K562 (cell line): ENCODE data around the gene TANGO6. TPM values are rescaled to one million over a fixed set of nuclear protein-coding genes. Genes with fewer than 3 reads are reported as not detected.

Source experiments
- ARID2 ChIP-seq: fragments of 450-650 bp; IDR thresholded peaks from 2 replicates; pipeline ENCODE4 v1.6.1; 2017; ENCODE audit warnings: antibody characterized with exemption, mild to moderate bottlenecking
- BACH1 ChIP-seq: fragments of 200-800 bp; sonication (Bioruptor generic); IDR thresholded peaks from 2 replicates; pipeline ENCODE4 v1.6.1; 2016; ENCODE audit warnings: missing genetic modification characterization, missing compliant biosample characterization
- CREB5 ChIP-seq: fragments of 250-450 bp; sonication (Bioruptor Pico); IDR thresholded peaks from 2 replicates; pipeline ENCODE4 v1.5.0; 2020; ENCODE audit warnings: mild to moderate bottlenecking
- CTBP1 ChIP-seq: fragments of 450-650 bp; IDR thresholded peaks from 2 replicates; pipeline ENCODE4 v1.6.1; 2016; ENCODE audit warnings: borderline replicate concordance
- ELF1 ChIP-seq: fragments of 200-800 bp; sonication (Bioruptor generic); IDR thresholded peaks from 2 replicates; pipeline ENCODE4 v1.6.1; 2016; ENCODE audit warnings: missing genetic modification characterization, missing compliant biosample characterization
- ETV1 ChIP-seq: fragments of 450-650 bp; conservative IDR thresholded peaks from 2 replicates; pipeline ENCODE4 v1.6.1; 2016; ENCODE audit warnings: missing genetic modification characterization, control low read depth, low read depth, missing compliant biosample characterization
- HDAC8 ChIP-seq: fragments of 450-650 bp; IDR thresholded peaks from 2 replicates; pipeline ENCODE4 v1.6.1; 2016; ENCODE audit warnings: mild to moderate bottlenecking, missing genetic modification characterization, moderate library complexity, missing compliant biosample characterization
- HNRNPUL1 ChIP-seq: fragments of 200-400 bp; formaldehyde crosslinking; IDR thresholded peaks from 2 replicates; pipeline ENCODE4 v1.6.1; 2017; ENCODE audit warnings: low read length
- MCM5 ChIP-seq: fragments of 450-650 bp; IDR thresholded peaks from 2 replicates; pipeline ENCODE4 v1.6.1; 2016; ENCODE audit warnings: low read depth
- NCOR1 ChIP-seq: fragments of 450-650 bp; IDR thresholded peaks from 2 replicates; pipeline ENCODE4 v1.6.1; 2016; ENCODE audit warnings: mild to moderate bottlenecking, moderate library complexity
- RBM39 ChIP-seq: fragments of 200-400 bp; formaldehyde crosslinking; optimal IDR thresholded peaks from 2 replicates; pipeline ENCODE3; 2018; ENCODE audit warnings: low read depth, low read length
- RERE ChIP-seq: sonication (generic); formaldehyde crosslinking; IDR thresholded peaks from 2 replicates; pipeline ENCODE4 v1.8.0; 2023; ENCODE audit warnings: missing genetic modification reagents, mild to moderate bottlenecking, borderline replicate concordance
- SMAD4 ChIP-seq: fragments of 250-450 bp; sonication (Bioruptor Pico); conservative IDR thresholded peaks from 2 replicates; pipeline ENCODE4 v1.8.0; 2021; ENCODE audit warnings: inconsistent platforms, mild to moderate bottlenecking, moderate library complexity
- SMARCE1 ChIP-seq: fragments of 450-650 bp; IDR thresholded peaks from 2 replicates; pipeline ENCODE4 v1.7.1; 2016; ENCODE audit warnings: mild to moderate bottlenecking
- SOX6 ChIP-seq: fragments of 450-650 bp; IDR thresholded peaks from 2 replicates; pipeline ENCODE4 v1.6.1; 2014; ENCODE audit warnings: mild to moderate bottlenecking
- SPI1 ChIP-seq: IDR thresholded peaks from 2 replicates; pipeline ENCODE4 v1.6.1; 2011; ENCODE audit warnings: low read depth, low read length, control low read depth, borderline replicate concordance
- SRSF9 ChIP-seq: fragments of 200-400 bp; formaldehyde crosslinking; IDR thresholded peaks from 2 replicates; pipeline ENCODE4 v1.6.1; 2017; ENCODE audit warnings: low read depth, low read length, borderline replicate concordance
- THRB ChIP-seq: fragments of 450-650 bp; formaldehyde crosslinking; conservative IDR thresholded peaks from 2 replicates; pipeline ENCODE4 v1.4.0; 2022; ENCODE audit warnings: mild to moderate bottlenecking, missing genetic modification characterization
- ZEB2 ChIP-seq: fragments of 450-650 bp; IDR thresholded peaks from 2 replicates; pipeline ENCODE4 v1.6.1; 2016
- ZKSCAN8 ChIP-seq: fragments of 200-800 bp; sonication (Bioruptor generic); IDR thresholded peaks from 2 replicates; pipeline ENCODE4 v1.6.1; 2016; ENCODE audit warnings: missing genetic modification characterization, missing compliant biosample characterization
- polyA plus RNA-seq, 8 experiments: library from polyadenylated mRNA; depleted of rRNA in 4 of 8; stranded (reverse) in 5 of 8; unstranded in 3 of 8; fragments of >200 nt; fragmentation: Nextera tagmentation in 2 of 8; fragmentation: Illumina TruSeq in 1 of 8; extraction: Ambion mirVana in 2 of 8; extraction: Trizol in 1 of 8; gene quantifications; 2 replicates each; pipeline versions ENCODE4 v1.2.1 to v1.2.3, GENCODE V29; 2011 to 2014; ENCODE audit warnings: inconsistent platforms in 1 of 8, missing spikeins in 1 of 8
- total RNA-seq, 7 experiments: library from RNA; depleted of rRNA in 6 of 7; stranded (reverse); fragments of >200 nt in 6 of 7; fragmentation: Illumina TruSeq in 2 of 7; extraction: Trizol in 2 of 7; gene quantifications; 2 replicates each; pipeline versions ENCODE4 v1.2.1 to v1.2.3, GENCODE V29; 2011 to 2021; ENCODE audit warnings: low replicate concordance in 1 of 7

The TANGO6 gene
- total and polyA plus RNA-seq, 9 of the 15 experiments (the other 6 are each of a cell fraction or from before 2014, with no cell fraction given): 1.6 to 15.2 (median 9.6) TPM

GRCh38 chr16:69132424-69133252 is 289.3 kb downstream of the TANGO6 start, which contains the start of the genes CHTF8 and UTP4 (continued):
- no peak for TF ChIP-seq RERE (CRISPR knock-in tag)
- no peak for TF ChIP-seq SRSF9
- TF ChIP-seq HNRNPUL1: no peak
- no peak for TF ChIP-seq NCOR1
- peak; percentile 91 for TF ChIP-seq ELF1
- TF ChIP-seq ZKSCAN8: no peak
- peak; percentile 43; the same call in 1 of the 2 replicates for TF ChIP-seq SPI1
- no peak for TF ChIP-seq MCM5
- no peak for TF ChIP-seq RBM39
- TF ChIP-seq ETV1: no peak
- peak; percentile 93; the same call in 1 of the 2 replicates for TF ChIP-seq THRB (CRISPR knock-in tag)
- no peak for TF ChIP-seq BACH1 (tag)
- TF ChIP-seq HDAC8 (tag): no peak
- TF ChIP-seq ZEB2: no peak
- no peak for TF ChIP-seq CREB5 (CRISPR knock-in tag)
- no peak for TF ChIP-seq SOX6
- no peak for TF ChIP-seq SMARCE1
- peak; percentile 61; the same call in 1 of the 2 replicates for TF ChIP-seq CTBP1
- no peak for TF ChIP-seq ARID2
- no peak; the same call in 1 of the 2 replicates for TF ChIP-seq SMAD4
